Naive B cell (primary cell): ENCODE results near the gene ADAMTS3. TPM values are rescaled to one million over a fixed set of nuclear protein-coding genes. Genes with fewer than 3 reads are reported as not detected.

Experiments used
- ATAC-seq, 2 donors: fragments of 150-1000 bp; cut with Tn5 transposase; 2 replicates each; pipeline ENCODE4 v1.10.0; 2021; ENCODE audit warnings: low read depth in 2 of 2, mild to moderate bottlenecking in 2 of 2, moderate library complexity in 2 of 2
- DNase-seq: peaks from one replicate; pipeline ENCODE4 v3.0.0; 2022
- H3K27ac Mint-ChIP-seq, 6 donors: one replicate each; pipeline ENCODE4 v1.8.0; 2020 to 2022; ENCODE audit warnings: mild to moderate bottlenecking in 6 of 6, mixed read lengths in 6 of 6, moderate library complexity in 5 of 6, inconsistent platforms in 2 of 6
- H3K27me3 Mint-ChIP-seq, 3 donors: one replicate each; pipeline ENCODE4 v1.8.0; 2021 to 2022; ENCODE audit warnings: mixed read lengths in 3 of 3, mild to moderate bottlenecking in 1 of 3
- H3K36me3 Mint-ChIP-seq, 2 donors: one replicate each; pipeline ENCODE4 v1.8.0; 2020 to 2022; ENCODE audit warnings: mixed read lengths in 2 of 2, inconsistent platforms in 1 of 2, mild to moderate bottlenecking in 1 of 2
- H3K4me1 Mint-ChIP-seq, 3 donors: one replicate each; pipeline ENCODE4 v1.8.0; 2020 to 2022; ENCODE audit warnings: mixed read lengths in 3 of 3, inconsistent platforms in 1 of 3, mild to moderate bottlenecking in 1 of 3, moderate library complexity in 1 of 3
- H3K4me3 Mint-ChIP-seq, 8 donors: one replicate each; pipeline ENCODE4 v1.8.0; 2020 to 2022; ENCODE audit warnings: mild to moderate bottlenecking in 8 of 8, mixed read lengths in 8 of 8, moderate library complexity in 8 of 8, inconsistent platforms in 2 of 8
- H3K9me3 Mint-ChIP-seq, 7 donors: one replicate each; pipeline ENCODE4 v1.8.0; 2020 to 2022; ENCODE audit warnings: mixed read lengths in 7 of 7, mild to moderate bottlenecking in 5 of 7, inconsistent platforms in 2 of 7, moderate library complexity in 1 of 7
- polyA plus RNA-seq, 6 donors: library from polyadenylated mRNA; unstranded; fragments of 300-500 nt; fragmentation: Illumina TruSeq; gene quantifications; one replicate each; pipeline ENCODE4 v1.2.3, GENCODE V29; 2021; ENCODE audit warnings: low read depth in 6 of 6

Gene ADAMTS3
- polyA plus RNA-seq, 6 donors from 2014 or later: not detected

GRCh38 chr4:72394012-72394663 lies 174.9 kb downstream of the ADAMTS3 start:
- Mint-ChIP-seq H3K27ac (no peak overlapping the region), H3K9me3 (peaks cover 0 to 1% (median 0%) of the 10 kb centered on the region in 7 donors)
- no peak for ATAC-seq

GRCh38 chr4:72391281-72391680 lies 177.7 kb downstream of the ADAMTS3 start:
- Mint-ChIP-seq H3K4me3 (no peak overlapping the region), H3K27ac (no peak overlapping the region), H3K9me3 (peaks cover 0 to under 1% (median 0%) of the 10 kb centered on the region in 7 donors), H3K36me3 (no peaks in the 10 kb centered on the region), H3K27me3 (no peaks in the 10 kb centered on the region), H3K4me1 (no peaks in the 10 kb centered on the region)
- ATAC-seq (no peak), DNase-seq (no peak)

More at GRCh38 chr4:72394012-72394663, 174.9 kb downstream of the ADAMTS3 start:
- DNase-seq: no peak
- Mint-ChIP-seq H3K4me1 (no peaks in the 10 kb centered on the region), H3K4me3 (no peak overlapping the region), H3K27me3 (no peaks in the 10 kb centered on the region), H3K36me3 (no peaks in the 10 kb centered on the region)

GRCh38 chr4:72390409-72390808 lies 178.6 kb downstream of the ADAMTS3 start:
- Mint-ChIP-seq H3K27ac (no peak overlapping the region), H3K9me3 (no peaks in the 10 kb centered on the region), H3K4me3 (no peak overlapping the region), H3K4me1 (no peaks in the 10 kb centered on the region), H3K36me3 (no peaks in the 10 kb centered on the region), H3K27me3 (no peaks in the 10 kb centered on the region)
- DNase-seq (no peak), ATAC-seq (no peak)

- no peaks in the 10 kb centered on the region for H3K36me3 Mint-ChIP-seq
- no peaks in the 10 kb centered on the region for H3K4me1 Mint-ChIP-seq
- no peak overlapping the region for H3K27ac Mint-ChIP-seq
- no peaks in the 10 kb centered on the region for H3K9me3 Mint-ChIP-seq
- H3K27me3 Mint-ChIP-seq: no peaks in the 10 kb centered on the region
- no peak overlapping the region for H3K4me3 Mint-ChIP-seq
- DNase-seq (no peak), ATAC-seq (no peak)
Measured at GRCh38 chr4:72388521-72388920, 180.5 kb downstream of the ADAMTS3 start.

GRCh38 chr4:72387959-72388358 lies 181.1 kb downstream of the ADAMTS3 start:
- Mint-ChIP-seq H3K27me3 (no peaks in the 10 kb centered on the region), H3K4me1 (no peaks in the 10 kb centered on the region), H3K9me3 (no peaks in the 10 kb centered on the region), H3K36me3 (no peaks in the 10 kb centered on the region), H3K27ac (no peak overlapping the region), H3K4me3 (no peak overlapping the region)
- DNase-seq (no peak), ATAC-seq (no peak)

GRCh38 chr4:72383439-72383838 lies 185.6 kb downstream of the ADAMTS3 start:
- Mint-ChIP-seq H3K4me1 (no peaks in the 10 kb centered on the region), H3K4me3 (no peak overlapping the region), H3K27ac (no peak overlapping the region), H3K27me3 (no peaks in the 10 kb centered on the region), H3K36me3 (no peaks in the 10 kb centered on the region), H3K9me3 (no peaks in the 10 kb centered on the region)
- DNase-seq (no peak), ATAC-seq (no peak)

GRCh38 chr4:72378901-72379300 lies 190.1 kb downstream of the ADAMTS3 start:
- no peaks in the 10 kb centered on the region for H3K27me3 Mint-ChIP-seq
- no peaks in the 10 kb centered on the region for H3K4me1 Mint-ChIP-seq
- DNase-seq (no peak), ATAC-seq (no peak)
- H3K9me3 Mint-ChIP-seq: peaks cover 0 to 2% (median 0%) of the 10 kb centered on the region in 7 donors
- no peak overlapping the region for H3K4me3 Mint-ChIP-seq
- H3K36me3 Mint-ChIP-seq: no peaks in the 10 kb centered on the region
- H3K27ac Mint-ChIP-seq: no peak overlapping the region

- Mint-ChIP-seq H3K4me1 (no peaks in the 10 kb centered on the region), H3K27ac (no peak overlapping the region), H3K9me3 (peaks cover 0 to 2% (median 0%) of the 10 kb centered on the region in 7 donors), H3K4me3 (no peak overlapping the region), H3K27me3 (no peaks in the 10 kb centered on the region), H3K36me3 (no peaks in the 10 kb centered on the region)
- no peak for ATAC-seq
- no peak for DNase-seq
Measured at GRCh38 chr4:72377491-72378194, 191.4 kb downstream of the ADAMTS3 start.

- DNase-seq (no peak), ATAC-seq (no peak)
- H3K27me3 Mint-ChIP-seq: no peaks in the 10 kb centered on the region
- peaks cover 0 to 2% (median 0%) of the 10 kb centered on the region in 7 donors for H3K9me3 Mint-ChIP-seq
- no peak overlapping the region for H3K4me3 Mint-ChIP-seq
- no peak overlapping the region for H3K27ac Mint-ChIP-seq
- no peaks in the 10 kb centered on the region for H3K4me1 Mint-ChIP-seq
- H3K36me3 Mint-ChIP-seq: no peaks in the 10 kb centered on the region
Measured at GRCh38 chr4:72376901-72377300, 192.1 kb downstream of the ADAMTS3 start.

GRCh38 chr4:72375073-72375736 lies 193.8 kb downstream of the ADAMTS3 start:
- DNase-seq (no peak), ATAC-seq (no peak)
- Mint-ChIP-seq H3K36me3 (no peaks in the 10 kb centered on the region), H3K4me1 (no peaks in the 10 kb centered on the region), H3K9me3 (peaks cover 0 to 2% (median 0%) of the 10 kb centered on the region in 7 donors), H3K27me3 (no peaks in the 10 kb centered on the region), H3K27ac (no peak overlapping the region), H3K4me3 (no peak overlapping the region)

- Mint-ChIP-seq H3K4me3 (no peak overlapping the region), H3K27ac (no peak overlapping the region), H3K27me3 (no peaks in the 10 kb centered on the region), H3K4me1 (no peaks in the 10 kb centered on the region), H3K9me3 (peaks cover 0 to 2% (median 0%) of the 10 kb centered on the region in 7 donors), H3K36me3 (no peaks in the 10 kb centered on the region)
- no peak for ATAC-seq
- DNase-seq: no peak
Measured at GRCh38 chr4:72374159-72374558, 194.9 kb downstream of the ADAMTS3 start.

GRCh38 chr4:72366601-72367000 lies 202.4 kb downstream of the ADAMTS3 start:
- DNase-seq (no peak), ATAC-seq (no peak)
- H3K9me3 Mint-ChIP-seq: peaks cover 0 to 2% (median 0%) of the 10 kb centered on the region in 7 donors
- H3K36me3 Mint-ChIP-seq: no peaks in the 10 kb centered on the region
- no peaks in the 10 kb centered on the region for H3K4me1 Mint-ChIP-seq
- no peak overlapping the region for H3K27ac Mint-ChIP-seq
- no peak overlapping the region for H3K4me3 Mint-ChIP-seq
- H3K27me3 Mint-ChIP-seq: no peaks in the 10 kb centered on the region

GRCh38 chr4:72365981-72366380 lies 203.0 kb downstream of the ADAMTS3 start:
- H3K9me3 Mint-ChIP-seq: peaks cover 0 to 2% (median 0%) of the 10 kb centered on the region in 7 donors
- H3K27ac Mint-ChIP-seq: no peak overlapping the region
- H3K36me3 Mint-ChIP-seq: no peaks in the 10 kb centered on the region
- H3K4me3 Mint-ChIP-seq: no peak overlapping the region
- H3K27me3 Mint-ChIP-seq: no peaks in the 10 kb centered on the region
- ATAC-seq (no peak), DNase-seq (no peak)
- H3K4me1 Mint-ChIP-seq: no peaks in the 10 kb centered on the region

- no peaks in the 10 kb centered on the region for H3K9me3 Mint-ChIP-seq
- H3K36me3 Mint-ChIP-seq: no peaks in the 10 kb centered on the region
- ATAC-seq (no peak), DNase-seq (no peak)
- no peaks in the 10 kb centered on the region for H3K4me1 Mint-ChIP-seq
- H3K27me3 Mint-ChIP-seq: no peaks in the 10 kb centered on the region
- H3K4me3 Mint-ChIP-seq: no peak overlapping the region
- no peak overlapping the region for H3K27ac Mint-ChIP-seq
Measured at GRCh38 chr4:72365016-72365415, 204.0 kb downstream of the ADAMTS3 start.
